Effector CD4-positive, alpha-beta T cell (primary cell): ENCODE data around the gene PRMT9.

Source experiments
- DNase-seq: peaks from one replicate; pipeline ENCODE4 v3.0.0-alpha.2; 2020

Gene PRMT9

GRCh38 chr4:147617841-147618691 is 65.9 kb downstream of the PRMT9 start:
- no peak for DNase-seq

DNA sequence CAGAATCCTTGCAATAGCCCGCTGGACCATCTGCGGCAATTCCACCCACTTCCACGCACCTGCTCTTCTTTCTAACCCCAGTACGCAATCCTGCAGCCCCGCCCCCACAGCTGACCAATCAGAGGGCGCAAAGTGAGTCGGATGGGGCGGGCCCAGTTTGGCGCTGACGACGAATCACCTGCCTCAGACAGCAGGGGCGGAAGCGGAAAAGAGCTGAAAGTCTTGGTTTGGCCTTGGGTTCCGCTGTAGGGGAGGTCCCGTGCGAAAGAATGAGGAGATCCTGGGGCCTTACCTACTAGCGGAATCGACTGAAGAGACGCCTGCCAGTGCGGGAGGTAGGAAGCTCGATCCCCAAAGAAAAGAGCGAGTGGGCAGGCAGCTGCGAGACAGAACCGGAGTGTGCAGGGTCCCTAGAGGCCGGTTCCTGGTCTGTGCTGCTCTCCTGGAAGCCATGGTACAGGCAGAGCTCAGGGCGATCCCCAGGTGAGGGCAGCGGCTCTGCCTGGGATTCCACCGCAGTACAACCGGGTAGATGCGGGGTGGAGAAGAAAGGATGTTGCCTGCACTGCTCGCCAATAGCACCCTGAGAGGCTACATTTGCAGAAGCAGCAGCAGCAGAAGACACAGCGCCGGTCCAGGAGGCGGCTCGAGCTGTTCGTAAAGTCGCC is 66.7 kb downstream of the PRMT9 start, which contains the start of gene TMEM184C:
TMEM184C (plus strand) TSS at position 225 of the 668 bp plus-strand sequence. CDS start 560 bp downstream, outside the sequence.
- DNase-seq = peak; percentile 99

DNA sequence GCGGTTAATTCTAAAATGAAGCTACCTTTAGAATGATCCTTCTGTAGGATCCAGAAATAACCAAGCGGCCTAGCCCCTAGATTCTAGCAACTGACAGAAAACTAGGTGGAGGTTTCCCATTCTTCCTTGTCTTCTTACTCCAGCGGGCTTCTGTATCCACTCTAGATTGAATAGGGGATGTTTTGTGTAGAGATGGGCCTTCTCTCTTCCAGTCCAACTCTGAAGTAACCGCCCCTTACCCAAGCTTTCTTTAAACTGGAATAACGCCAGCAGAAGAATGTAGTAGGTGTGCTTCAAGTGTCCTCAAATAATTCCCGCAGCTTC is 67.2 kb downstream of the PRMT9 start:
- DNase-seq = no peak

- no peak for DNase-seq
Observed at GRCh38 chr4:147610686-147611085, 73.3 kb downstream of the PRMT9 start.

DNA sequence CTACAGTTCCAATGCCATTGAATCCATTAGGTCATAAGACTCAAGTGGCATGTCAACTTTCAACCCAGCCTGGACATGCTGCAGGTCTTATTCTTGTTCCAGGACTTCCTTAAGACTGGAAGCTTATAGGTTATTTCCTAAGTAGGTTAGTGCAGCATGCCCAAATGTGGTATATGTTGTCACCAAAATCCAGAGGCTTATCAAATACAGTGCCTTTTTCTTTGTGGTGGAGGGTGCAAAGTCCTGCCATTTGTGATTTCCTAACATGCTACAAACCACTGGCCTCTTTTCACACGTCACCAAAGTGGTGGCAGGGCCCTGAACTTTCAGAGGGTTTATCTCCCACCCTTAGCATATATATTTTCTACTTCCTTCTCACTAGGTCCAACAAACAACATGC is 76.5 kb downstream of the PRMT9 start:
- DNase-seq = no peak

DNA sequence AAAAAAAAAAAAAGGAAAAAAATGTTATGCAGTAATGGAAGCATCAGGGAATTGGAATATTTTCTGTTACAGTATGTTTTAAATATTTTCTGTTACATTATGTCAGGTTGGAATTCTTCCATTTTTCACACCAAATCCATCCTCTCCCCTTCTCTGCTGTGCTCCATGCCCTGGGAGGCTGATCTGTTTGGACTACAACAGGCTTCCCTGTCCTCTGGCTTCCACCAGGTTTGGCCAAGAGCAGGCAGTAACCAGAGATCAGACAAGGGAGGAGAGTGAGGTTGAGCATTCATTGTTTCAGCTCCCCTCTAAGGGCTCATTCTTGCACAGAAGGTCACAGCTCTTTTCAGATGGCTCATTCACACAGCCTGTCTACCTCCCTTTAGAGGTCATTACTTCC is 78.5 kb downstream of the PRMT9 start:
- no peak for DNase-seq

DNA sequence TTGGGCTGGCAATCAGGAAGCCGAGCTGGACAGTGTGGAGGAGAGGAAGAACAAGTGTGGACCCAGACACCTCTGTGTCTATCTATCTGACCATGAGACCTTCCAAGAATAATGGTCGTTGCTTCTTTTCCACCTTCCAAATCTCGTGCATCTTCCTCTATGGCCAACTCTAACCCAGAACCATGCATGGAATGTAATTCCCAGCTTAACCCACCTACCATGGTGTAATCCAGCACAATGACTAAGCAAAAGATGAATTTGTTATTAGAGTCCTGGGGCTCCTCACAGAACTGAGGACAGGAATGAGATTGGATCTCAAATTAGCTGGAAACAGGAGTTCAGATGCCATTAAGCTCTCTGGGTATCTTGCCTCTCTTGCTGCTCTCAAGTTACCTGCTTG is 84.2 kb downstream of the PRMT9 start:
- no peak for DNase-seq

- DNase-seq = no peak
Observed at GRCh38 chr4:147599206-147599605, 84.8 kb downstream of the PRMT9 start.

DNA sequence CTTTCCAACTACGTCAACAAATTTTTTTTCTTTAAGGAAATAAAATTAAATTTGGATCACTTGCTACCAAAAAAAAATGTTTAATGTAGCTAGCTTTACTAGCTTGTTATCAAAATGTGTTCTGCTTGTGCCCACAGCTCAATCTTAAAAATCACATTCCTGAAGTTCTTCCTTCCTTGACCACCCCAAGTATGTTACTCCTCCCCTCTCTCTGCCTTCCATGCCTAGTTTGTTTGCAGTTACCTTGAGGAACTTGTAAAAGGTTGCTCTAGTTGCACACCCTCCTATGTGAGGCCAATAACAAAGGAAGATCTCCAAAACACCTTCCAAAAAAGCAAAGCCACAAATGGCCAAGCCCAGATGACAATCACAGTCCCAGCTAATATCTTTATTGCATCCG is 86.4 kb downstream of the PRMT9 start:
- DNase-seq = no peak

DNA sequence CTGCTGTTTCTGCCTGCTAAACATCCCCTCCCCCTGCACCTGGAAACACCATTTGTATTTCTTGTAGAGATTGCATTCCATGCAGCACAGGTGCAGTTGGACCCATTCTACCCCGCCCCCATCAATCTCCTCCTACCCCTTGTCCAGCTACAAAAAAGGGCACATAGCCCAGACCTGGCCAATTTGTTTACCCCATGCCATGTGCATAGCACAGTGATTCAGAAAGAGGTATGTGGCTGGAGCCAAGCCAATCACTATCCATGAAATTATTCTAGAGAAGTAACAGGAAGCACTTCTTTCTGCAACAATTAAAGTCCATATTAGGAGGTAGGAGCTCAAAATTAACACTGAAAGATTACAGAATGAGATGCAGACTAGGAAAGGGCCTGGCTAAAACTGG is 87.0 kb downstream of the PRMT9 start:
- DNase-seq = no peak

DNA sequence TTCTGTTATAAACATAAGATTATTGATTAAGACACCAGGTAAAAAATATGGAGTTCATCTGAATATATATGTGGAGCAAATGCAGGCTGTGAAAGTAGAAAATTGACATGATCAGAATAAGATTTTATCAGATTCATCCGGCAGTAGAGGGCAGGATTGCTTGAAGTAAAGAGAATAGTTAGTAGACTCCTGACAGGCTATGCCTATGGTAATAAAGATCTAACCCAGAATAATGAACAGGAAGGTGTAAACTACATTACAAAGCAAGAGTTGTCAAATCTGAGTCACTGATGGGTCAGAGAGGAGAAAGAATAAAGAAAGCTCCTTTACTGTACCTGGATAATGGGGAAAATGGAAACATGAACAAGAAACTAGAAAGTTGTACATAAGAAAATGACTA is 87.6 kb downstream of the PRMT9 start:
- DNase-seq = no peak

DNA sequence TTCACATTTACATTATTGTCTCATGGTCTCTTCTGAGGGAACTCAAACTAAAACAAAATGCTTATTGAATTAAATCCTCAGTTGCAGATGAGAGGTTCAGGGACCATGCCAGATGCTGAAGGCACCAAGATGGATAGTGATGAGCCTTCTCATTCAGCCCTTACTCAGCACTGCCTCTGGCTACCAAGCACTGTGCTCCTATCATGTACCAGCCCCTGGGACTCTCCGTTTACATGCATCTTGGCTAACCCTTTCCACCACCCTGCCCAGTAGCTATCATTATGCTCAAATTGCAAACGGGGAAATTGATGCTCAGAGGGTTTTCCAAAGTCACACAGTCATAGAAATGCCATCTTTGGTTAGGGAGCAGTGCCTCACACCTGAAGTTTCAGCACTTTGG is 89.4 kb downstream of the PRMT9 start:
- DNase-seq = no peak

DNA sequence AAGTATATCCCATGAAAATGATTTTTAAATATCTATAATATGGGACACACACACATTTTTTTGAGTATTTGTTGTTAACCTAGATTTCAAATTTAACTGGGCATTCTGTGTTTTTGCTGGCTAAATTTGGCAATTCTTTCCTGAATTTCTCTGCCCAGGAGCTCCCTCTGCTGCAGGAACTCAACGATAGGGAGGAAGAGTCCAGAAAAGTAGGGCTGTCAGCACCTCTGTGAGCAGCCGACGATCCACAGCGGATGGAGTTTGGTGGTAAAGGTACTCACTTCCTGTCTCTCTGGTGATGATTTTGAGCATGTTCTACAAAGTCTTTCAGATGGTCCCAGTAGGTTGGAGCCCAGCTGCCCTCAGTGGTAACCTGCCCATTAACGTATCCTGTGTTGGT is 89.9 kb downstream of the PRMT9 start:
- DNase-seq = no peak

DNA sequence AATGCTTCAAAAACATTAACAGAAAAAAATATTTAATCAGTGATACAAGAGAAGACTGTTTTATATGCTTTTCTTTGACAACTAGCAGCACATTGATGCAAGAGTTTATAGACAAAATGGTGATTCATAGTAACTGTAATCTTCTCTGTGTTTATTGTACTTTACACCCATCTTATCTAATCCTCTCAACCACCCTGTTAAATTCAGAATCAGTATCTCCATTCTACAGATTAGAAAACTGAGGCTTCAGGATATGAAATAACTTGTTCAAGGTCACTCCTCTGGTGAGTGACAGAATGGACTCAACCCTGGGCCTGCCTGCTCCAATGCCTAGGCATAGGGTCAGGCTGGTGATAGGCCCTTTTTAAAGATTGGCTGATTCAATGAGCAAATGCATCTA is 92.9 kb downstream of the PRMT9 start:
- DNase-seq = no peak

DNA sequence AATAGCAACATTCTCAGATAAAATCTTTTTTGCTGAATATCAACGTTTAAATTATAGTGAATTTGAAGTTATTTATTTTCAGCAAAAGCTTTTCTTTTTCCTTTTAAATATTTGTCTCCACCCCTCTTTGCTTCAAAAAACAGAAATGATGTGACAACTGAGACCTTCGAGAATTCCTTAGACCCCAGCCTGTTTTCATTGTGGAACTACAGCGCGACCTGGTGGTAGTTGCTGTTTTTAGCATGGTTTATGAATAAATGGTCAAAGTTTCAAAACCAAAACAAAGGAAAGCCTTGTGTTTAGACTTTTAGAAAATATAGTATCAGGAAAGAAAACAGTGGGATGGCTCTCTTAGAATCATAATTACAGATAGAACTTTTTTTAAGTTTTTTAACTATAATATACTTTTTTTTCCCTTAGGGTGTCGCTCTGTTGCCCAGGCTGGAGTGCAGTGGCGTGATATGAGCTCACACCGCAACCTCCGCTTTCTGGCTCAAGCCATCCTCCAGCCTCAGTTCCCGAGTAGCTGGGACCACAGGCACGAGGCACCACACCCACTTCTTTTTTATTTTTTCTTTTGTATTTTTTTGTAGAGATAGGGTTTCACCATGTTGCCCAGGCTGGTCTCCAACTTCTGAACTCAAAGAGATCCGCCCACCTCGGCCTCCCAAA is 93.6 kb downstream of the PRMT9 start:
- peak; percentile 5 for DNase-seq

DNA sequence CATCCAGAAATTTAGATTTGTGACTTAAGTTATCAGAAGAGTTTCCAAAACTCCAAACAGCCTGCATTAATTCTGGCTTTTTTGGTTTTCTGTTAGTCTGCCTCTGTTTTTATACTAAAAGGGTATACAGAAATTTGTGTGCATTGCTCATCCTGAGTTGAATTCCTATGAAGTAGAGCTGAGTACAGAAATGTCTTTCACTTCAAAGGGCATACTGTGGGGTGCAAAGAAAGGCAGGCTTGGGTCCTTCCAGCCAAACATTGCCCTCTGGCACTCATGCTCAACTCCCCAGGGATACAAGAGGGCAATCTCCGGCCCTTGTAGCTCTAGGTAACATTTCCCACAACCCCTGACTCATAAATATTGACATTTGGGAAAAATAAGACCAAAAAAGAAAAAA is 94.4 kb downstream of the PRMT9 start:
- no peak for DNase-seq
